ENCODE data around the gene PPFIA4. TPM values are rescaled to one million over a fixed set of nuclear protein-coding genes. Genes with fewer than 3 reads are reported as not detected.

PPFIA4 gene
- total RNA-seq, 1 donor from 2014 or later, result 11.5 TPM

DNA sequence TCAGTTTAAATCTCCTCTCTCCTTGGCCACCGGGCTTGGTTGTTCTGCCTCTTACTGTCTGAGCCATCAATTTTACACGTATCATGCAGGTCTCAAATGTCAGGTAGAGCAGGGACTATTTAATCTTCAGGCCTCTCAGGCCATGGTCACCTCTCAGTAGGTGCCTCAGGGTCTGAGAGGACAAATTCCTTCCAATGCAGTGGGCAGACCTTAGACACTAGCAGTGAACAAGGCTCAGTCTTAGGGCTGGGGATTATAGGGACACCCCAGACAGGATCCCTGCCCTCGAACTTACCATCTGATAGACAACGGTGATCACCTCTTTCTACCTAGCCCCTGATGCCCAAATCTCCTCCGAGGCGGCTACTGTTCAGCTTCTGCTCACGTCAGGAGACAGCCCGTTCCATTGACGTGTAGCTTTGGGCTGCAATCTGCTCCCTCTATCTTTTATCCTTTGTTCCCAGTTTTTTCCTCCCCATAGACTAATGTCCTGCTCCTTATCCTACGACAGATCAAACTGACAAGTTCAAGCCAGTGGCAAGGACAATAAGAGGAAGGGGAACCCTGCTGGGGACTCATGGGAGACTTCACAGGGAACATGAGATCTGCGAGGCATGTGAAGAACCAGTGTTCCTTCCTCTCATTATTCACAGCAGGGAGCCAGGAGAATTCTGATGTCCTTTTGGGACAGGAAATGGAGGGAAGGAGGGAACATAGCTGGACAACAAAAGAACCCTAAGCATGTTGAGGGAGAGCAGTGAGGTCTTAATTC is 60.9 kb downstream of the PPFIA4 start:
- intact Hi-C loops (cut with micrococcal nuclease), result no loop called here
- no peak overlapping the region for H3K4me3 Mint-ChIP-seq
- H3K27ac Mint-ChIP-seq, result no peak overlapping the region
- H3K9me3 Mint-ChIP-seq, result no peaks in the 10 kb centered on the region
- no peak for DNase-seq (ENCODE audit: low spot score)
- peaks cover 10% of the 10 kb centered on the region for H3K27me3 Mint-ChIP-seq (ENCODE audit: insufficient read depth)
- H3K4me1 Mint-ChIP-seq (ENCODE audit: low read depth), result peaks cover 11% of the 10 kb centered on the region
- H3K36me3 Mint-ChIP-seq (ENCODE audit: low read depth), result no peaks in the 10 kb centered on the region

DNA sequence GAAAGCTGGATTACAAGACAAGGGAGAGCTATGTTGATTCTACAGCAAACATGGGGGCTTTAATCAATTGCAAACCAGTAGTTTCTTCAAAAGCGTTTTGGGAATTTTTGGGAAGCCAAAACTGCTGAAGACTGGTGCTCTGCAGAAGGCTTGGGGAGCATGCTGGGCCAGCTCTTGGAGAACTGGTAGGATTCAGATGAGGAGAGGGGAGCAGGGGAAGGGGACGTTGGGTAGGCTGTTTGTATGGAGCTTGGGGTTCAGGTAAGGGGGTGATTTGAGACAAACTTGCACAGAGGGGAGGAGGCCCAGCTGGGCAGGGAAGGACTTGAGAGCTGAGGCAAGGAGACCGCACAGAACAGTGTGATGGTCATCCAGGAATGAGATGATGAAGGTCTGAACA is 62.1 kb downstream of the PPFIA4 start:
- no peak overlapping the region for H3K4me3 Mint-ChIP-seq
- peaks cover 8% of the 10 kb centered on the region for H3K27me3 Mint-ChIP-seq (ENCODE audit: insufficient read depth)
- H3K36me3 Mint-ChIP-seq (ENCODE audit: low read depth), result no peaks in the 10 kb centered on the region
- intact Hi-C loops (cut with micrococcal nuclease), result no loop called here
- no peak overlapping the region for H3K27ac Mint-ChIP-seq
- no peaks in the 10 kb centered on the region for H3K4me1 Mint-ChIP-seq (ENCODE audit: low read depth)
- no peak for DNase-seq (ENCODE audit: low spot score)
- no peaks in the 10 kb centered on the region for H3K9me3 Mint-ChIP-seq

DNA sequence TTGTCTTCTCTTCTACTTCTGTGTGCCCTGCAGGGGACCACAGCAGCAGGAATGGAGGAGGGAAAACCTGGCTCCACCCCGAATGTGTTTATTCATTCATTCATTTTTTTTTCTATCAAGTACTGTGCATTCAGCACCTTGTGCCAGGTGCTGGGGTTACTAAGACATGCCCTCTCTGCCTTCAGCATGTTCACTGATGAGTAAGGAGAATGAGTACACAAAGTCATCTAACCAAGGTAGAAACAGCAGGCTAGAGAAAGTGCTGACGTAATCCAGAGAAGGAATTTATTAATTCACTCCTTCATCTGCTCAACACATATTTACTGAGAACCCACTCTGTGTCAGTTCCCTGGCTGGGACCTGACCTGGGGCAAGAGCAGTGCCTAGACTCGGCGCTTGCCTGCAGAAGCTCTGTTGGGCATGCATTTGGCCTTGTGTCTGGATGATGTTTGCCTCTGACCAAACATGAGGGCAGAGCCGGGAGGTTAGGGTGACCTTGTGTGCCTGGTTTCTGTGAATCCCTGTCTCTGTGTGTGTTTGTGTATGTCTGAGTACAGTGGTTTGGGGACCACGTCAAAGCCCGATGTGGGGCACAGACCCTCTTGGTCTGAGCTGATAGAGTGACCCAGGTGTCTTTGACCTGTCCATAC is 62.8 kb downstream of the PPFIA4 start:
- Mint-ChIP-seq H3K27ac (no peak overlapping the region), H3K27me3 (ENCODE audit: insufficient read depth) (peaks cover 8% of the 10 kb centered on the region), H3K4me1 (ENCODE audit: low read depth) (no peaks in the 10 kb centered on the region), H3K36me3 (ENCODE audit: low read depth) (no peaks in the 10 kb centered on the region), H3K9me3 (no peaks in the 10 kb centered on the region), H3K4me3 (no peak overlapping the region)
- no peak for DNase-seq (ENCODE audit: low spot score)
- intact Hi-C loops (cut with micrococcal nuclease), result no loop called here

DNA sequence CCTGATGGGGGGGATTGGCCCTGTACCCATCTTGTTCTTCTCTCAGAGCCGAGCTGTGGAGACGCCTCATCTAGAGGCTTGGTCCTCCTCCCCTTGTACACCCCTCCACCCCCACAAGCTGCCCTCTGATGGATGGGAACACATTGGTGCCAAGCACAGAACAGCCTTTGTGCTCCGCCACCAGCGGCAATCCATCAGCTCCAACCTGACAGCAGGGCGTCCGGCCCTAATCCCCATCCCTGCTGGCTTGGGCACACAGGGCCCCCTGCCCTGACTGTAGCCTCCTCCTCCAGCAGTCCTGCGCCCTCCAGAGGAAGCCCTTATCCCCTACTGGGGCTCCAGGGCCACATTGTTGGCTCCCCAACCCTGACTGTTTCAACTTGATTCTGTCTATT is 63.4 kb downstream of the PPFIA4 start:
- Mint-ChIP-seq H3K9me3 (peaks cover 4% of the 10 kb centered on the region), H3K27ac (no peak overlapping the region), H3K4me1 (ENCODE audit: low read depth) (no peaks in the 10 kb centered on the region), H3K4me3 (no peak overlapping the region), H3K36me3 (ENCODE audit: low read depth) (no peaks in the 10 kb centered on the region), H3K27me3 (ENCODE audit: insufficient read depth) (peaks cover 8% of the 10 kb centered on the region)
- intact Hi-C loops (cut with micrococcal nuclease), result no loop called here
- DNase-seq (ENCODE audit: low spot score), result no peak

DNA sequence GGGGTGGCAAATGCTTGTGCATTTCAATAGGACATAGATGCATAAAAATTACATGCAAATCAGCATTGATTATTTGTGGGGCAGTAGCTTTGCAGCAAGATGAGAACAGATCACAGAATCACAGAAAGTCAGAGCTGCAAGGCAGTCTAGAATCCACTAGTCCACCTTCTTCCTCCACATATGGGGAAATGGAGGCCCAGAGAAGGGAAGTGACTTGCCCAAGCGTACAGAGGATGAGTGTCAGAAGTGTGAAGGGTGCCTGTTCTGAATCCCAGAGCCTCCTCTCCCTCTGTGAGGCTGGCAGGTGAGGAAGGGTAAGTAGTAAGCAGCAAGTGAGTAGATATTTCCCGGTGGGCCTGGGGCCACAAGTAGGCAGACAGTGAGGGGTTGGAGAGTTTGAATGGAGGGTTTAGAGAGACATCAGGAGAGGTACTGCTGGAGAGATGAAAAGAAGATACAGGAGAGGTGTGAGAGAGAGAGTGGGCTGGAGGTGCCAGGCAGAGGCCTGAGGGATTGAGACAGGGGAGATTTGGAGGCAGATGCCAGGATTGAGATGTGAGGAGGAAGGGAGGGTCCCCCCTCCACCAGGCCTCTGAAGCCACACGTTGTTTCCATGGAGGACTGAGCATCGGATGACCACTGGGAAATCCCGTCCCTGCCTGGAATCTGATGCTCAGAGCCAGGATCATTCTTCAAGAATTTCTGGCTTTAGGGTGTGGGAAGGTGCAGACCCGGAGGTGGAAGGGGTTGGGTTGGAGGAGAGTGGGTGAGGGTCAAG is 64.3 kb downstream of the PPFIA4 start:
- no peak overlapping the region for H3K4me3 Mint-ChIP-seq
- peaks cover 14% of the 10 kb centered on the region for H3K9me3 Mint-ChIP-seq
- H3K27me3 Mint-ChIP-seq (ENCODE audit: insufficient read depth), result peaks cover 17% of the 10 kb centered on the region
- no peaks in the 10 kb centered on the region for H3K4me1 Mint-ChIP-seq (ENCODE audit: low read depth)
- intact Hi-C loops (cut with micrococcal nuclease), result no loop called here
- DNase-seq (ENCODE audit: low spot score), result no peak
- no peaks in the 10 kb centered on the region for H3K36me3 Mint-ChIP-seq (ENCODE audit: low read depth)
- H3K27ac Mint-ChIP-seq, result no peak overlapping the region

DNA sequence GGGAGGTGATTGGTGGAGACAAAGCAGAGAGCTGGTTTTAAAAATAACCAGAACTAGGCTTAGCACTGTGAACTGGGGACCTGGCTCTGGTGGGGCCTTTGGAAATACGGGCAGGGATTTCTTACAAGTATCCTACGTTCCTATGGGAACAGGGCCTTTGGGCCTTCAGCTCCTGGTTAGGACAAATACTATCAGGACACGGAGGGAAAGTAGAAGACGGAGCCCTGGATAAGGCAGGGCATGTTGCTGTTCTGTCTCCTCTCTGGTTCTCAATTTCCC is 64.8 kb downstream of the PPFIA4 start:
- no peaks in the 10 kb centered on the region for H3K4me1 Mint-ChIP-seq (ENCODE audit: low read depth)
- H3K27me3 Mint-ChIP-seq (ENCODE audit: insufficient read depth), result peaks cover 21% of the 10 kb centered on the region
- H3K36me3 Mint-ChIP-seq (ENCODE audit: low read depth), result no peaks in the 10 kb centered on the region
- no peak for DNase-seq (ENCODE audit: low spot score)
- intact Hi-C loops (cut with micrococcal nuclease), result no loop called here
- H3K27ac Mint-ChIP-seq, result no peak overlapping the region
- H3K9me3 Mint-ChIP-seq, result peaks cover 18% of the 10 kb centered on the region
- no peak overlapping the region for H3K4me3 Mint-ChIP-seq

DNA sequence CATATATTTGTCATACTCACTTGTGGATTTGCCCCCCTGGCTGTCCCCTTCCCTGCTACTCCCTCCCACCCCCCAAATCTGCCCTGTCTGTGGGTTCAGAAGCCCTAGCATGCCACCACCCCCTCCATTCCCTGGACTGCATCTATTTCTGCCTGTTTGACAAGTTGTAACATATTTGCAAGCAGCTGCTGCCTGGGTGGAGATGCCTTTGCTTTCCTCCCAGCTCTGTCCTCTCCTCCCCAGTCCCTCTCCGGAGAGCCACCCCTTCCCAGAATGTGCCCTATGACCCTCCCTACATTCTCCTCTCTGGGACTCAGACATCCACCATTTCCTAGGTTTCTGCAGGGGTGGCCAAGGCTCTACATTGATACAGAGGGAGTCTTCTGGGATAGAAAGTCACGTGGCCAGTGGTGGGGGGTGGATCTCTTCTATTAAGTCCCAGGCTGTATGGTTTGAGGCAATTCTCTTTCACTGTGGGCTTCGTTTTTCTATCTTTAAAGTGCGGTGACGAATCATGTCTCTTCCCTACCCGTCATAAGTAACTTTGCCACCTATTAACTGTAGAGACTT is 65.6 kb downstream of the PPFIA4 start:
- Mint-ChIP-seq H3K27me3 (ENCODE audit: insufficient read depth) (peaks cover 23% of the 10 kb centered on the region), H3K4me3 (no peak overlapping the region), H3K36me3 (ENCODE audit: low read depth) (no peaks in the 10 kb centered on the region), H3K27ac (no peak overlapping the region), H3K4me1 (ENCODE audit: low read depth) (no peaks in the 10 kb centered on the region), H3K9me3 (peaks cover 18% of the 10 kb centered on the region)
- intact Hi-C loops (cut with micrococcal nuclease), result no loop called here
- no peak for DNase-seq (ENCODE audit: low spot score)

DNA sequence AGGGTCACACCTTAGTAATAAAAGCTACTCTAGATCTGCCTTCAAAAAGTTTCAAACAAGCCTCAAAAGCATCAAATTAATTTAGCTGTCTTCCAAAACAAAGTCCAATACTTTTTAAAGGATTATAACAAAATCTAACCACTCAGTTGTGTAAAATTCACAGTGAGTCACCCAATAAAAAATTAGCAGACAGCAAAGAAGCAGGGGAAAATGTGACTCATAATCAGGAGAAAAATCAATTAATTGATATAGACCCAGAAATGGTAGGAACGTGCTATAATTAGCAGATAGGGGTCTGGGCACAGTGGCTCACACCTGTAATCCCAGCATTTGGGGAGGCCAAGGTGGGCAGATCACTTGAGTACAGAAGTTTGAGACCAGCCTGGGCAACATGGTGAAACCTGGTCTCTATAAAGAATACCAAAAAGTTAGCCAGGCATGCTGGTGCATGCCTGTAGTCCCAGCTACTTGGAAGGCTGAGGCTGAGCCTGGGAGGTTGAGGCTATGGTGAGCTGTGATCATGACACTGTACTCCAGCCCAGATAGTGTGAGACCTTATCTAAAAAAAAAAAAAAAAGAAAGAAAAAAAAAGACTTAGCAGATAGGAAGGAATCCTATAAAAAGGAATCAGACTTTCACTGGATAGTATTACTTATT is 67.6 kb downstream of the PPFIA4 start:
- no peaks in the 10 kb centered on the region for H3K4me1 Mint-ChIP-seq (ENCODE audit: low read depth)
- H3K36me3 Mint-ChIP-seq (ENCODE audit: low read depth), result no peaks in the 10 kb centered on the region
- DNase-seq (ENCODE audit: low spot score), result no peak
- no peak overlapping the region for H3K4me3 Mint-ChIP-seq
- intact Hi-C loops (cut with micrococcal nuclease), result no loop called here
- peaks cover 28% of the 10 kb centered on the region for H3K27me3 Mint-ChIP-seq (ENCODE audit: insufficient read depth)
- H3K27ac Mint-ChIP-seq, result no peak overlapping the region
- peaks cover 18% of the 10 kb centered on the region for H3K9me3 Mint-ChIP-seq

DNA sequence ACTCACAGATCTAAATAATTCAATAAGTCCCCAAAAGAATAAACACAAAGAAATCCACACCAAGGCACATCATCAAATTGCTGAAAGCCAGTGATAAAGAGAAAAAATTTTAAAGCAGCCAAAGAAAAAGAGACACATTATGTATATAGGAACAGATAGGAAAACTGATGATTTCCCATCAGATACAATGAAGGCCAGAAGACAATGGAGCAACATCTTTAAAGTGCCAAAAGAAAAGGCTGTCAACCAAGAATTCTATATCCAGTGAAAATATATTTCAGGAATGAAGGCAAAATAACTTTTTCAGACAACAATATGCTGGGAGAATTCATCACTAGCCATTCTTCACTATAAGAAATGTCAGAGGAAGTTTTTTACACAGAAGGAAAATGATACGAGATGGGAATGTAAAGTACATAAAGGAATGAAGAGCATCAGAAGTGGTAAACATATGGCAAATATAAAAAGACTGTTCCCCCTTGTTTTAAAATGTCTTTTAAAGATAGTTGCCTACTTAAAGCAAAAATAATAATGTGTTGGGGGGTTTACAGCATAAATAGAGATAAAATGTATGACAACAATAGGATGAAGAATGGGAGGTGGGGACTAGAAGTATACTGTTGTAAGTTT is 68.9 kb downstream of the PPFIA4 start:
- Mint-ChIP-seq H3K27ac (no peak overlapping the region), H3K9me3 (peaks cover 18% of the 10 kb centered on the region), H3K36me3 (ENCODE audit: low read depth) (no peaks in the 10 kb centered on the region), H3K27me3 (ENCODE audit: insufficient read depth) (peaks cover 28% of the 10 kb centered on the region), H3K4me3 (no peak overlapping the region), H3K4me1 (ENCODE audit: low read depth) (no peaks in the 10 kb centered on the region)
- intact Hi-C loops (cut with micrococcal nuclease), result no loop called here
- DNase-seq (ENCODE audit: low spot score), result no peak

DNA sequence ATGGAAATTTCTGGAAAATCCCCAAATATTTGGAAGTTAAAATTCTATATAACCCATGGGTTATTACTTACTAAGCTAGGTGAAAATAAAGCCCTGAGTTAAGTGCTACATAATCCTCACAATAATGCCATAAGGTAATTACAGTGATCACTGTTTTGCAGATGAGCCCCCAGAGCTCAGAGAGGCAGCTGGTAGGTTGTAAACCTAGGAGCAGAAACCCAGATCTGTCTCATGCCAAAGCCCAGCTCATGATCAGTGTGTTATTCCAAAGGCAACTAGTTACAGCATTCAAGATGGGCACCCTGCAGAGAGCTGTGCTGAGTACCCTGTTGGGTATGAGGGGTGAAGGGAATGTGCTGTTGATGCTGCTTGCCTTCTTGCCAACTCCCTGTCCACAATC is 70.3 kb downstream of the PPFIA4 start:
- Mint-ChIP-seq H3K4me1 (ENCODE audit: low read depth) (no peaks in the 10 kb centered on the region), H3K27me3 (ENCODE audit: insufficient read depth) (peaks cover 33% of the 10 kb centered on the region), H3K9me3 (peaks cover 18% of the 10 kb centered on the region), H3K27ac (no peak overlapping the region), H3K4me3 (no peak overlapping the region), H3K36me3 (ENCODE audit: low read depth) (no peaks in the 10 kb centered on the region)
- intact Hi-C loops (cut with micrococcal nuclease), result no loop called here
- no peak for DNase-seq (ENCODE audit: low spot score)

DNA sequence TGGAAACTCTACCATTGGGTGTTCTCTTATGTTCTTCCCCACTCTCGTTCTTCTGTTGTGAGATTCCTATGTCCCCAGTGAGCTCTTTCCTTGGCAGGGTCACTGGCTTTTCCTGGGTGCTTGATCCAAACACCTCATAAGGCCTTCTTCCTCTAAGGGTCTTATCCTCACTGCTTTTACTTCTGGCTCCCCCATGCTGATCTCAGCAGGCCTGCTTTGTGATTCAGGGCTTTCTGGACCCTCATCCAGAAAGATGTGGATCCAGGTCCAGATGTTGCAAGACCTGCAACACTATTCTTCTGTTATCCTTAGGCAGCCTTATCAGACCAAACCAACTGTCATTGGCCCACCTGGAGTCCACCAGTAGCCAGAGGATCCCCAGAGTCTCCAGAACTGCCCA is 70.7 kb downstream of the PPFIA4 start:
- Mint-ChIP-seq H3K27ac (no peak overlapping the region), H3K9me3 (peaks cover 18% of the 10 kb centered on the region), H3K36me3 (ENCODE audit: low read depth) (no peaks in the 10 kb centered on the region), H3K4me1 (ENCODE audit: low read depth) (no peaks in the 10 kb centered on the region), H3K4me3 (no peak overlapping the region), H3K27me3 (ENCODE audit: insufficient read depth) (peaks cover 33% of the 10 kb centered on the region)
- no peak for DNase-seq (ENCODE audit: low spot score)
- intact Hi-C loops (cut with micrococcal nuclease), result no loop called here

DNA sequence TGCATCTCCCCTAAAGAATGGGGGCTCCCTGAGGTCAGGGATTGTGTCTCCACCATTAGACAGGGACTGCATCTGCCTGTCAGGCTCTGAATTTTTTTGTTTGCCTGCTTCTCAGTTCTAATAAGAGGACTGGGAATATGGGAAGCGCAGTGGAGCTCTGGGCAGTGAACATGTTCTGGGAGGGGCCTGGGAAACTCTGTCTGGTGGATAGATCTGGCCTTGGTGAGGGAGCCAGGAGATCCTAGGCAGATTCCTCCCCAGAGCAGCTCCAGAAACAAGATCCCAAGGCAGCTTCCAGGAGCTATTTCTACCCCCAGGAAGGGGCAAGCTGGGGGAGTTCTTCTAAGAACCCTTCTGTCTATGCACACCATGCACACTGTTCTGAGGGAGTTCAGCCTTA is 72.2 kb downstream of the PPFIA4 start:
- Mint-ChIP-seq H3K4me3 (no peak overlapping the region), H3K27ac (no peak overlapping the region), H3K4me1 (ENCODE audit: low read depth) (no peaks in the 10 kb centered on the region), H3K27me3 (ENCODE audit: insufficient read depth) (peaks cover 31% of the 10 kb centered on the region), H3K36me3 (ENCODE audit: low read depth) (no peaks in the 10 kb centered on the region), H3K9me3 (peaks cover 18% of the 10 kb centered on the region)
- intact Hi-C loops (cut with micrococcal nuclease), result no loop called here
- no peak for DNase-seq (ENCODE audit: low spot score)
